Measurements from ENCODE around the gene SPEG. TPM values are rescaled to one million over a fixed set of nuclear protein-coding genes. Genes with fewer than 3 reads are reported as not detected.

Gene SPEG
- total and polyA plus RNA-seq, 2 of the 8 experiments (the other 6 are each of a cell fraction or from before 2014, with no cell fraction given) = 19.9 to 32.0 TPM

GRCh38 chr2:219419331-219420197, 15.1 kb upstream of the SPEG start (continued):
- no peak for TF ChIP-seq USF2 (IDR thresholded peaks at IDR 0.05; ENCODE audit: low read length)
- TF ChIP-seq, protein P1, sequence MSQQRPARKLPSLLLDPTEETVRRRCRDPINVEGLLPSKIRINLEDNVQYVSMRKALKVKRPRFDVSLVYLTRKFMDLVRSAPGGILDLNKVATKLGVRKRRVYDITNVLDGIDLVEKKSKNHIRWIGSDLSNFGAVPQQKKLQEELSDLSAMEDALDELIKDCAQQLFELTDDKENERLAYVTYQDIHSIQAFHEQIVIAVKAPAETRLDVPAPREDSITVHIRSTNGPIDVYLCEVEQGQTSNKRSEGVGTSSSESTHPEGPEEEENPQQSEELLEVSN (IDR thresholded peaks at IDR 0.05) = no peak
